ENCODE results near the gene CGB8.

GRCh38 chr19:49004133-49004532, 44.8 kb downstream of the CGB8 start:
- no peak for TF ChIP-seq CTCF (conservative IDR thresholded peaks at IDR 0.05)
- TF ChIP-seq ZFX (IDR thresholded peaks at IDR 0.05) = no peak

Measured in C4-2B (cell line).